ENCODE results near the gene USHBP1. TPM values are rescaled to one million over a fixed set of nuclear protein-coding genes. Genes with fewer than 3 reads are reported as not detected.

Gene USHBP1
- total RNA-seq, 2 experiments from 2014 or later, result 0.38 to 0.45 TPM

- H3K4me3 Mint-ChIP-seq, result peak overlapping the region; percentile 56
- CTCF ChIA-PET, result no interaction called here
- POLR2A ChIA-PET, result interaction anchor here (1.8 to 4.2 kb wide), 5 partner anchors 9 to 151 kb away, joined by 8 to 46 read pairs (median 12); partner anchors contain the start of gene USE1
These were observed 39.5 kb downstream of the USHBP1 start for GRCh38 chr19:17225053-17225452.

GRCh38 chr19:17220207-17220758 lies 44.3 kb downstream of the USHBP1 start:
- H3K4me1 Mint-ChIP-seq, result peaks cover 18% of the 10 kb centered on the region
- no peak for DNase-seq

More at GRCh38 chr19:17225053-17225452, 39.5 kb downstream of the USHBP1 start:
- peaks cover 14% of the 10 kb centered on the region for H3K4me1 Mint-ChIP-seq
- no peaks in the 10 kb centered on the region for H3K27me3 Mint-ChIP-seq
- H3K27ac Mint-ChIP-seq, result no peak overlapping the region
- H3K36me3 Mint-ChIP-seq (ENCODE audit: low read depth), result no peaks in the 10 kb centered on the region
- no peak for DNase-seq
- H3K9me3 Mint-ChIP-seq, result no peaks in the 10 kb centered on the region

GRCh38 chr19:17219286-17219685 lies 45.3 kb downstream of the USHBP1 start:
- POLR2A ChIA-PET, result no interaction called here
- no peak overlapping the region for H3K4me3 Mint-ChIP-seq
- peaks cover 25% of the 10 kb centered on the region for H3K4me1 Mint-ChIP-seq
- DNase-seq, result no peak
- H3K27ac Mint-ChIP-seq, result no peak overlapping the region
- no peaks in the 10 kb centered on the region for H3K27me3 Mint-ChIP-seq
- H3K36me3 Mint-ChIP-seq (ENCODE audit: low read depth), result peaks cover 22% of the 10 kb centered on the region
- H3K9me3 Mint-ChIP-seq, result no peaks in the 10 kb centered on the region
- CTCF ChIA-PET, result no interaction called here

More at GRCh38 chr19:17220207-17220758, 44.3 kb downstream of the USHBP1 start:
- POLR2A ChIA-PET, result no interaction called here
- H3K27me3 Mint-ChIP-seq, result no peaks in the 10 kb centered on the region
- no peak overlapping the region for H3K27ac Mint-ChIP-seq
- no peak overlapping the region for H3K4me3 Mint-ChIP-seq
- H3K36me3 Mint-ChIP-seq (ENCODE audit: low read depth), result peaks cover 22% of the 10 kb centered on the region
- H3K9me3 Mint-ChIP-seq, result no peaks in the 10 kb centered on the region
- CTCF ChIA-PET, result interaction anchor here (1.4 kb wide), 1 partner anchor 15 kb away, joined by 5 read pairs; no protein-coding TSS in a partner anchor

- peaks cover 25% of the 10 kb centered on the region for H3K4me1 Mint-ChIP-seq
- peak overlapping the region; percentile 77 for H3K4me3 Mint-ChIP-seq
- no peaks in the 10 kb centered on the region for H3K9me3 Mint-ChIP-seq
- no peaks in the 10 kb centered on the region for H3K27me3 Mint-ChIP-seq
- POLR2A ChIA-PET, result interaction anchor here (2.0 to 3.3 kb wide), 4 partner anchors 11 to 91 kb away, joined by 14 to 46 read pairs (median 20); partner anchors contain the start of gene OCEL1
- no peak for DNase-seq
- H3K27ac Mint-ChIP-seq, result peak overlapping the region; percentile 96
- CTCF ChIA-PET, result interaction anchor here (0.5 to 2.1 kb wide), 3 partner anchors 19 to 89 kb away, joined by 3 to 15 read pairs (median 6); no protein-coding TSS in a partner anchor
- H3K36me3 Mint-ChIP-seq (ENCODE audit: low read depth), result peaks cover 39% of the 10 kb centered on the region
These were observed 48.4 kb downstream of the USHBP1 start for GRCh38 chr19:17216058-17216670.

GRCh38 chr19:17215127-17215971 lies 49.2 kb downstream of the USHBP1 start, which contains the start of gene USE1:
Gene USE1 (plus strand): TSS chr19:17215357. CDS start chr19:17215406, 49 bp downstream.
- Mint-ChIP-seq H3K9me3 (no peaks in the 10 kb centered on the region), H3K27me3 (no peaks in the 10 kb centered on the region), H3K4me3 (peak within 1 kb of the TSS; percentile 77), H3K36me3 (ENCODE audit: low read depth) (peaks cover 44% of the 10 kb centered on the region), H3K4me1 (peaks cover 25% of the 10 kb centered on the region), H3K27ac (peak within 1 kb of the TSS; percentile 96)
- DNase-seq, result peak; percentile 91
- ChIA-PET POLR2A (interaction anchor here (0.6 to 3.3 kb wide), 18 partner anchors 8 to 589 kb away, joined by 3 to 46 read pairs (median 4); partner anchors contain the start of genes ABHD8, ANKLE1, BABAM1 and MYO9B), CTCF (interaction anchor here (0.9 to 2.1 kb wide), 6 partner anchors 11 to 67 kb away, joined by 3 to 15 read pairs (median 5); partner anchors contain the start of genes BABAM1 and OCEL1)

GRCh38 chr19:17214508-17215126 lies 49.9 kb downstream of the USHBP1 start:
- no peak for DNase-seq
- CTCF ChIA-PET, result interaction anchor here (0.9 to 2.1 kb wide), 6 partner anchors 12 to 68 kb away, joined by 3 to 15 read pairs (median 5); partner anchors contain the start of genes BABAM1 and OCEL1
- no peaks in the 10 kb centered on the region for H3K27me3 Mint-ChIP-seq
- H3K4me1 Mint-ChIP-seq, result peaks cover 27% of the 10 kb centered on the region
- H3K9me3 Mint-ChIP-seq, result no peaks in the 10 kb centered on the region
- POLR2A ChIA-PET, result interaction anchor here (0.6 to 3.3 kb wide), 17 partner anchors 9 to 589 kb away, joined by 3 to 46 read pairs (median 4); partner anchors contain the start of genes ABHD8, ANKLE1, BABAM1 and MYO9B
- H3K36me3 Mint-ChIP-seq (ENCODE audit: low read depth), result peaks cover 49% of the 10 kb centered on the region
- peak overlapping the region; percentile 96 for H3K27ac Mint-ChIP-seq
- H3K4me3 Mint-ChIP-seq, result peak overlapping the region; percentile 77

GRCh38 chr19:17213334-17213733 lies 51.2 kb downstream of the USHBP1 start:
- Mint-ChIP-seq H3K36me3 (ENCODE audit: low read depth) (peaks cover 55% of the 10 kb centered on the region), H3K27ac (no peak overlapping the region), H3K4me1 (peaks cover 33% of the 10 kb centered on the region), H3K27me3 (no peaks in the 10 kb centered on the region), H3K9me3 (no peaks in the 10 kb centered on the region), H3K4me3 (no peak overlapping the region)
- CTCF ChIA-PET, result no interaction called here
- POLR2A ChIA-PET, result no interaction called here
- DNase-seq, result no peak

GRCh38 chr19:17211547-17212446 lies 52.7 kb downstream of the USHBP1 start:
- H3K4me3 Mint-ChIP-seq, result no peak overlapping the region
- ChIA-PET CTCF (no interaction called here), POLR2A (no interaction called here)
- H3K4me1 Mint-ChIP-seq, result peaks cover 32% of the 10 kb centered on the region
- H3K36me3 Mint-ChIP-seq (ENCODE audit: low read depth), result peaks cover 48% of the 10 kb centered on the region
- H3K9me3 Mint-ChIP-seq, result no peaks in the 10 kb centered on the region
- no peak overlapping the region for H3K27ac Mint-ChIP-seq
- DNase-seq, result no peak
- H3K27me3 Mint-ChIP-seq, result no peaks in the 10 kb centered on the region

GRCh38 chr19:17210296-17210695 lies 54.2 kb downstream of the USHBP1 start:
- ChIA-PET POLR2A (no interaction called here), CTCF (no interaction called here)
- no peaks in the 10 kb centered on the region for H3K27me3 Mint-ChIP-seq
- H3K27ac Mint-ChIP-seq, result no peak overlapping the region
- no peaks in the 10 kb centered on the region for H3K9me3 Mint-ChIP-seq
- no peak for DNase-seq
- peaks cover 55% of the 10 kb centered on the region for H3K36me3 Mint-ChIP-seq (ENCODE audit: low read depth)
- no peak overlapping the region for H3K4me3 Mint-ChIP-seq
- peaks cover 25% of the 10 kb centered on the region for H3K4me1 Mint-ChIP-seq

GRCh38 chr19:17209126-17210036 lies 55.2 kb downstream of the USHBP1 start:
- POLR2A ChIA-PET, result interaction anchor here (1.1 kb wide), 1 partner anchor 58 kb away, joined by 4 read pairs; the partner anchor contains the start of gene BABAM1
- Mint-ChIP-seq H3K4me1 (peaks cover 18% of the 10 kb centered on the region), H3K27me3 (no peaks in the 10 kb centered on the region), H3K27ac (peak overlapping the region; percentile 27), H3K4me3 (no peak overlapping the region), H3K36me3 (ENCODE audit: low read depth) (peaks cover 62% of the 10 kb centered on the region), H3K9me3 (no peaks in the 10 kb centered on the region)
- CTCF ChIA-PET, result interaction anchor here (1.2 to 1.3 kb wide), 2 partner anchors 25 to 26 kb away, joined by 3 to 5 read pairs; no protein-coding TSS in a partner anchor
- peak; percentile 52 for DNase-seq
